ENCODE data around the gene CTPS1. TPM values are rescaled to one million over a fixed set of nuclear protein-coding genes. Genes with fewer than 3 reads are reported as not detected.

CTPS1 gene
- total and polyA plus RNA-seq, 2 of the 13 experiments (the other 11 are each of a cell fraction or from before 2014, with no cell fraction given) = 9.6 to 42.8 TPM

- no peak for TF ChIP-seq ZBTB40 (IDR thresholded peaks at IDR 0.05)
- TF ChIP-seq ZBTB40 (CRISPR knock-in tag; IDR thresholded peaks at IDR 0.05) = peak; percentile 62
- no peak for TF ChIP-seq HNF4G (IDR thresholded peaks at IDR 0.05; ENCODE audit: borderline replicate concordance, low read depth, low read length)
- peak; percentile 37; the same call in 1 of the 2 replicates for TF ChIP-seq HNF4G (CRISPR knock-in tag; IDR thresholded peaks at IDR 0.05; ENCODE audit: borderline replicate concordance, low read depth)
- peak; percentile 80 for TF ChIP-seq MXD4 (CRISPR knock-in tag; IDR thresholded peaks at IDR 0.05)
- 0 out of 2 replicates have a peak, but pooled peaks have one; percentile 46 for TF ChIP-seq ZBTB25 (CRISPR knock-in tag; IDR thresholded peaks at IDR 0.05)
- TF ChIP-seq MTF2 (CRISPR knock-in tag; IDR thresholded peaks at IDR 0.05; ENCODE audit: borderline replicate concordance) = no peak
- 0 out of 2 replicates have a peak, but pooled peaks have one; percentile 27 for TF ChIP-seq PRMT3 (CRISPR knock-in tag; IDR thresholded peaks at IDR 0.05; ENCODE audit: borderline replicate concordance, low read depth)
- TF ChIP-seq ZNF772 (CRISPR knock-in tag; IDR thresholded peaks at IDR 0.05) = peak; percentile 84
- peak; percentile 87 for TF ChIP-seq ZBTB38 (CRISPR knock-in tag; IDR thresholded peaks at IDR 0.05)
- peak; percentile 71 for TF ChIP-seq SAP130 (CRISPR knock-in tag; IDR thresholded peaks at IDR 0.05; ENCODE audit: low read depth)
- peak; percentile 59; the same call in 1 of the 2 replicates for TF ChIP-seq MYPOP (CRISPR knock-in tag; IDR thresholded peaks at IDR 0.05)
- peak; percentile 80 for TF ChIP-seq MAX (IDR thresholded peaks at IDR 0.05)
- TF ChIP-seq HNRNPK (IDR thresholded peaks at IDR 0.05; ENCODE audit: low read depth, low read length, poor library complexity, severe bottlenecking) = peak; percentile 32
- TF ChIP-seq GPBP1L1 (CRISPR knock-in tag; IDR thresholded peaks at IDR 0.05) = no peak
- TF ChIP-seq HOXD1 (CRISPR knock-in tag; IDR thresholded peaks at IDR 0.05) = no peak
Observed at GRCh38 chr1:40979241-40980067, at the start of gene CTPS1 (continued).
